ENCODE data around the gene RPRD1A. TPM values are rescaled to one million over a fixed set of nuclear protein-coding genes. Genes with fewer than 3 reads are reported as not detected.
A peak's percentile ranks its signal among the peaks of the same experiment; 100 is the strongest.

The RPRD1A gene
- polyA plus RNA-seq, 1 donor (not counting 4 experiments of a cell fraction or from before 2014, with no cell fraction given) = 55.5 TPM

DNA sequence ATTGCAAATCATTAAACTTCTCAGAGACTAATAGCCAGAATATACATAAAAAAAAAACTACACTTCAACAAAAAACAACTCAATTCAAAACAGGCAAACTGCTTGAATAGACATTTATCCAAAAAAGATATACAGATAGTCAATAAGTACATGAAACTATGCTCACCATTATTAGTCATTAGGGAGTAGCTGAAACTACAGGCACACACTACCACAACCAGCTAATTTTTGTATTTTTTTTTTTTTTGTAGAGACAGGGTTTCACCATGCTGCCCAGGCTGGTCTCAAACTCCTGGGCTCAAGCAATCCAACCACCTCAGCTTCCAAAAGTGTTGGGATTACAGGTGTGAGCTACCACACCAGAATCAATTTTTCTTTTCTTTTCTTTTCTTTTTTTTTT is 16.9 kb downstream of the RPRD1A start:
- H2AFZ ChIP-seq (ENCODE audit: control insufficient read depth, low read length) = no peak overlapping the region
- no peaks in the 10 kb centered on the region for H3K4me1 ChIP-seq (ENCODE audit: control insufficient read depth, extremely low read depth, insufficient read depth, low read length)
- H3K27ac ChIP-seq (ENCODE audit: control insufficient read depth, insufficient read depth, low read length) = peak overlapping the region; percentile 19
- TF ChIP-seq CTCF (optimal IDR thresholded peaks at IDR 0.05 in 1 of 3, IDR thresholded peaks at IDR 0.05 in 1 of 3, conservative IDR thresholded peaks at IDR 0.05 in 1 of 3; ENCODE audit: extremely low read depth in 1 of 3, insufficient read depth in 2 of 3, low read length in 3 of 3) = no peak
- no peak for TF ChIP-seq EZH2 (IDR thresholded peaks at IDR 0.05; ENCODE audit: low read length)
- H3K9ac ChIP-seq (ENCODE audit: control insufficient read depth, extremely low read depth, insufficient read depth, low read length) = no peak overlapping the region
- H3K9me1 ChIP-seq (ENCODE audit: control insufficient read depth, extremely low read depth, insufficient read depth, low read length) = no peaks in the 10 kb centered on the region
- peaks cover 0 to 1% of the 10 kb centered on the region in 2 experiments for H3K36me3 ChIP-seq (ENCODE audit: control insufficient read depth in 2 of 2, extremely low read depth in 1 of 2, insufficient read depth in 2 of 2, low read length in 2 of 2)
- no peak overlapping the region for H3K4me2 ChIP-seq (ENCODE audit: control insufficient read depth, extremely low read depth, insufficient read depth, low read depth, low read length)
- DNase-seq (ENCODE audit: low read depth, low spot score) (no peak), FAIRE-seq (no peak)
- H4K20me1 ChIP-seq (ENCODE audit: control insufficient read depth, extremely low read depth, insufficient read depth, low read length) = no peaks in the 10 kb centered on the region
- peaks cover 97% of the 10 kb centered on the region for H3K79me2 ChIP-seq (ENCODE audit: control insufficient read depth, insufficient read depth, low read length)
- dilution Hi-C loops (cut with MboI; ENCODE audit: extremely low pct_ligation_motif_present, low sequenced_read_pairs) = no loop called here
- no peak overlapping the region for H3K4me3 ChIP-seq (ENCODE audit: control insufficient read depth in 2 of 3, extremely low read depth in 1 of 3, insufficient read depth in 2 of 3, low read depth in 1 of 3, low read length in 3 of 3)
- H3K9me3 ChIP-seq (ENCODE audit: control insufficient read depth, low read depth, low read length) = no peaks in the 10 kb centered on the region
- no peaks in the 10 kb centered on the region for H3K27me3 ChIP-seq (ENCODE audit: control insufficient read depth, extremely low read depth, insufficient read depth, low read length)

GRCh38 chr18:36047521-36047920 is 19.8 kb downstream of the RPRD1A start:
- no peaks in the 10 kb centered on the region for H3K9me3 ChIP-seq (ENCODE audit: control insufficient read depth, low read depth, low read length)
- H3K36me3 ChIP-seq (ENCODE audit: control insufficient read depth in 2 of 2, extremely low read depth in 1 of 2, insufficient read depth in 2 of 2, low read length in 2 of 2) = no peaks in the 10 kb centered on the region
- no peak for FAIRE-seq
- H3K4me1 ChIP-seq (ENCODE audit: control insufficient read depth, extremely low read depth, insufficient read depth, low read length) = no peaks in the 10 kb centered on the region
- no peaks in the 10 kb centered on the region for H3K27me3 ChIP-seq (ENCODE audit: control insufficient read depth, extremely low read depth, insufficient read depth, low read length)
- H3K79me2 ChIP-seq (ENCODE audit: control insufficient read depth, insufficient read depth, low read length) = peaks cover 97% of the 10 kb centered on the region
- dilution Hi-C loops (cut with MboI; ENCODE audit: extremely low pct_ligation_motif_present, low sequenced_read_pairs) = no loop called here
- H3K4me2 ChIP-seq (ENCODE audit: control insufficient read depth, extremely low read depth, insufficient read depth, low read depth, low read length) = no peak overlapping the region
- no peaks in the 10 kb centered on the region for H3K9me1 ChIP-seq (ENCODE audit: control insufficient read depth, extremely low read depth, insufficient read depth, low read length)
- H2AFZ ChIP-seq (ENCODE audit: control insufficient read depth, low read length) = no peak overlapping the region
- no peak overlapping the region for H3K27ac ChIP-seq (ENCODE audit: control insufficient read depth, insufficient read depth, low read length)
- no peak for TF ChIP-seq CTCF (optimal IDR thresholded peaks at IDR 0.05 in 1 of 3, IDR thresholded peaks at IDR 0.05 in 1 of 3, conservative IDR thresholded peaks at IDR 0.05 in 1 of 3; ENCODE audit: extremely low read depth in 1 of 3, insufficient read depth in 2 of 3, low read length in 3 of 3)
- no peak for TF ChIP-seq EZH2 (IDR thresholded peaks at IDR 0.05; ENCODE audit: low read length)
- H3K4me3 ChIP-seq (ENCODE audit: control insufficient read depth in 2 of 3, extremely low read depth in 1 of 3, insufficient read depth in 2 of 3, low read depth in 1 of 3, low read length in 3 of 3) = no peak overlapping the region
- DNase-seq (ENCODE audit: low read depth, low spot score) = no peak
- H4K20me1 ChIP-seq (ENCODE audit: control insufficient read depth, extremely low read depth, insufficient read depth, low read length) = no peaks in the 10 kb centered on the region
- no peak overlapping the region for H3K9ac ChIP-seq (ENCODE audit: control insufficient read depth, extremely low read depth, insufficient read depth, low read length)

Measured in keratinocyte (primary cell).